Trophoblast cell (in vitro differentiated cells and primary cell): ENCODE results near the gene WDR48.

ENCODE experiments used
- DNase-seq, 2 donors: peaks; one replicate each; pipeline ENCODE4 v3.0.0-alpha.2; 2016
- H2AFZ ChIP-seq: 2 replicates; pipeline ENCODE4 v1.6.1; 2013; ENCODE audit warnings: low read length, moderate library complexity, mild to moderate bottlenecking; ENCODE audit not compliant: insufficient read depth, poor library complexity
- H2AK5ac ChIP-seq: 2 replicates; pipeline ENCODE4 v1.6.1; 2013; ENCODE audit warnings: mild to moderate bottlenecking, low read length
- H2BK120ac ChIP-seq: 2 replicates; pipeline ENCODE4 v1.6.1; 2013; ENCODE audit warnings: low read length, mild to moderate bottlenecking, moderate library complexity; ENCODE audit not compliant: insufficient read depth, poor library complexity
- H2BK12ac ChIP-seq: 2 replicates; pipeline ENCODE4 v1.6.1; 2013; ENCODE audit warnings: mild to moderate bottlenecking, low read length, moderate library complexity
- H2BK5ac ChIP-seq: 2 replicates; pipeline ENCODE4 v1.6.1; 2013; ENCODE audit warnings: low read length, low read depth, moderate library complexity, mild to moderate bottlenecking; ENCODE audit not compliant: poor library complexity
- H3K14ac ChIP-seq: 2 replicates; pipeline ENCODE4 v1.6.1; 2013; ENCODE audit warnings: mild to moderate bottlenecking, low read length
- H3K18ac ChIP-seq: 2 replicates; pipeline ENCODE4 v1.6.1; 2013; ENCODE audit warnings: mild to moderate bottlenecking, low read length
- H3K23ac ChIP-seq: 2 replicates; pipeline ENCODE4 v1.6.1; 2013; ENCODE audit warnings: low read length
- H3K27ac ChIP-seq: 2 replicates; pipeline ENCODE4 v1.5.1; 2013; ENCODE audit warnings: low read depth, mild to moderate bottlenecking, inconsistent platforms, low read length, moderate library complexity
- H3K27me3 ChIP-seq: 2 replicates; pipeline ENCODE4 v1.6.1; 2013; ENCODE audit warnings: inconsistent platforms, mild to moderate bottlenecking, low read length, moderate library complexity; ENCODE audit not compliant: insufficient read depth
- H3K36me3 ChIP-seq, 2 experiments: 1 replicate in 1 of 2; 2 replicates in 1 of 2; pipeline ENCODE4 v1.6.1; 2013; ENCODE audit warnings: low read length in 2 of 2, mild to moderate bottlenecking in 2 of 2, moderate library complexity in 1 of 2; ENCODE audit not compliant: insufficient read depth in 2 of 2, control insufficient read depth in 1 of 2
- H3K4ac ChIP-seq: 2 replicates; pipeline ENCODE4 v1.6.1; 2013; ENCODE audit warnings: low read depth, mild to moderate bottlenecking, low read length, moderate library complexity
- H3K4me1 ChIP-seq, 2 experiments: 1 replicate in 1 of 2; 2 replicates in 1 of 2; pipeline ENCODE4 v1.6.1; 2013; ENCODE audit warnings: low read length in 2 of 2, mild to moderate bottlenecking in 2 of 2, moderate library complexity in 1 of 2; ENCODE audit not compliant: insufficient read depth in 2 of 2, control insufficient read depth in 1 of 2
- H3K4me2 ChIP-seq: 2 replicates; pipeline ENCODE4 v1.6.1; 2013; ENCODE audit warnings: inconsistent platforms, mild to moderate bottlenecking, low read length, moderate library complexity
- H3K4me3 ChIP-seq: 2 replicates; pipeline ENCODE4 v1.5.1; 2013; ENCODE audit warnings: mild to moderate bottlenecking, low read depth, low read length, inconsistent platforms
- H3K79me1 ChIP-seq: one replicate; pipeline ENCODE4 v1.6.1; 2013; ENCODE audit warnings: low read length
- H3K79me2 ChIP-seq: 2 replicates; pipeline ENCODE4 v1.6.1; 2013; ENCODE audit warnings: low read length, mild to moderate bottlenecking; ENCODE audit not compliant: control insufficient read depth, insufficient read depth, poor library complexity
- H3K9ac ChIP-seq: 2 replicates; pipeline ENCODE4 v1.6.1; 2013; ENCODE audit warnings: mild to moderate bottlenecking, low read length
- H3K9me3 ChIP-seq: 2 replicates; pipeline ENCODE4 v1.6.1; 2013; ENCODE audit warnings: low read depth, mild to moderate bottlenecking, control low read depth, inconsistent platforms, low read length; ENCODE audit not compliant: insufficient read depth
- H4K12ac ChIP-seq: 2 replicates; pipeline ENCODE4 v1.6.1; 2013; ENCODE audit warnings: low read depth, mild to moderate bottlenecking, low read length, moderate library complexity
- H4K8ac ChIP-seq: 2 replicates; pipeline ENCODE4 v1.6.1; 2013; ENCODE audit warnings: low read depth, mild to moderate bottlenecking, low read length, moderate library complexity
- H4K91ac ChIP-seq: one replicate; pipeline ENCODE4 v1.6.1; 2013; ENCODE audit warnings: low read depth, mild to moderate bottlenecking, low read length, moderate library complexity
- WGBS: extraction: QIAGEN DNeasy Blood & Tissue Kit; methylation state at CpG from one replicate; pipeline ENCODE4 v1.1.7; 2013; ENCODE audit warnings: missing lambda C conversion rate; ENCODE audit not compliant: insufficient read length, insufficient coverage; ENCODE audit errors: extremely low coverage; 5-methylcytosine and 5-hydroxymethylcytosine counted together

Gene WDR48

GRCh38 chr3:39068556-39068955 lies 16.7 kb downstream of the WDR48 start:
- Histone ChIP-seq H3K36me3 (peaks cover 3 to 6% of the 10 kb centered on the region in 2 experiments), H2BK120ac (no peak overlapping the region), H4K8ac (no peak overlapping the region), H3K79me1 (no peaks in the 10 kb centered on the region), H3K4me1 (no peaks in the 10 kb centered on the region), H3K79me2 (no peaks in the 10 kb centered on the region), H3K27me3 (no peaks in the 10 kb centered on the region), H3K18ac (no peak overlapping the region), H2BK5ac (no peak overlapping the region), H3K4me2 (no peak overlapping the region), H3K4me3 (no peak overlapping the region), H4K91ac (no peak overlapping the region), H3K14ac (no peak overlapping the region), H2AFZ (no peak overlapping the region), H3K27ac (no peak overlapping the region), H2AK5ac (no peak overlapping the region), H2BK12ac (no peak overlapping the region), H3K4ac (no peak overlapping the region), H3K23ac (no peak overlapping the region), H3K9ac (no peak overlapping the region), H4K12ac (no peak overlapping the region), H3K9me3 (no peaks in the 10 kb centered on the region)
- WGBS, result no CpG with 5 or more reads among the region's 3 CpGs
- DNase-seq, result no peak

DNA sequence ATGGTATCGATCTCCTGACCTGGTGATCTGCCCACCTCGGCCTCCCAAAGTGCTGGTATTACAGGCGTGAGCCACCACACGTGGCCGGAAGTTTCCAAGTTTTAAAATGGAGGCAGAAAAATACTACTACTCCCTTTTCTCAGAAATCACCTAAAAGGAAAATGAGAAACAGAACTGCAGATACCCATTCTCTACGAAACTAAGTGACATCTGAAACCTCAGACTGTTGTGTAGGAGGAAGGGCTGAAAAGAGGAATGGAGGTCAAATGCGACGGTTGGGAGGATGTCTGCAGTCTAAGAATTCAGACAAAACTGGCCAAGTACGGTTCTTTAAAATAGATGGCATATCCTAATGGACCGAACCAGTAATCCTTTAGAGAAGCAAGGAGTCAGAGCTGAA lies 24.1 kb downstream of the WDR48 start:
- no peak overlapping the region for H2BK5ac ChIP-seq

DNA sequence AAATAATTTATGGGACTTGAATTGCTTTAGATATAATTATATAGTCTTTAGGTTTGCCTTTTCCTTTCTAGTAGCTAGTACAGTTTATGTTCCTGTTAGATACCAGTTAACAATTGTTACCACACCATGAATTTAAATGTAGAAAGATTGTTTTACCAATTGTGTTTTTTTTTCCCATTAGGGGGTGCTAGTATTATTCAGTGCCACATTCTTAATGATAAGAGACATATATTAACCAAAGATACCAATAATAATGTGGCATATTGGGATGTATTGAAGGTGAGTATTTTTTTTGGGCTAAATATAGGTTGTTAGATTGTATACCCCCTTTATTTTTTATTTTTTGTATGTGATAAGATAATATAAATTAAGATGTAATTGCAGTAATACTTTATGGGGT lies 27.7 kb downstream of the WDR48 start:
- Histone ChIP-seq H3K27me3 (no peaks in the 10 kb centered on the region), H4K12ac (no peak overlapping the region), H3K4me1 (no peaks in the 10 kb centered on the region), H3K9ac (no peak overlapping the region), H3K36me3 (peaks cover 7 to 18% of the 10 kb centered on the region in 2 experiments), H3K4me2 (no peak overlapping the region), H2AK5ac (no peak overlapping the region), H3K79me2 (no peaks in the 10 kb centered on the region), H3K18ac (no peak overlapping the region), H3K9me3 (no peaks in the 10 kb centered on the region), H3K79me1 (no peaks in the 10 kb centered on the region), H3K27ac (no peak overlapping the region), H4K91ac (no peak overlapping the region), H3K14ac (no peak overlapping the region), H3K4me3 (no peak overlapping the region), H3K23ac (no peak overlapping the region), H4K8ac (no peak overlapping the region), H2BK12ac (no peak overlapping the region), H2AFZ (no peak overlapping the region), H2BK5ac (no peak overlapping the region), H2BK120ac (no peak overlapping the region), H3K4ac (no peak overlapping the region)
- no peak for DNase-seq

More for the DNA sequence above, 24.1 kb downstream of the WDR48 start:
- no CpG with 5 or more reads among the region's 10 CpGs for WGBS
- Histone ChIP-seq H2AK5ac (no peak overlapping the region), H3K4ac (no peak overlapping the region), H4K91ac (no peak overlapping the region), H3K9ac (no peak overlapping the region), H3K27ac (no peak overlapping the region), H3K4me3 (no peak overlapping the region), H3K4me1 (no peaks in the 10 kb centered on the region), H2AFZ (no peak overlapping the region), H3K4me2 (no peak overlapping the region), H3K27me3 (no peaks in the 10 kb centered on the region), H3K79me1 (no peaks in the 10 kb centered on the region), H3K14ac (no peak overlapping the region), H3K23ac (no peak overlapping the region), H4K12ac (no peak overlapping the region), H3K9me3 (no peaks in the 10 kb centered on the region), H3K18ac (no peak overlapping the region), H2BK120ac (no peak overlapping the region), H2BK12ac (no peak overlapping the region), H3K36me3 (peaks cover 8 to 20% of the 10 kb centered on the region in 2 experiments), H3K79me2 (no peaks in the 10 kb centered on the region), H4K8ac (no peak overlapping the region)
- DNase-seq, result no peak

DNA sequence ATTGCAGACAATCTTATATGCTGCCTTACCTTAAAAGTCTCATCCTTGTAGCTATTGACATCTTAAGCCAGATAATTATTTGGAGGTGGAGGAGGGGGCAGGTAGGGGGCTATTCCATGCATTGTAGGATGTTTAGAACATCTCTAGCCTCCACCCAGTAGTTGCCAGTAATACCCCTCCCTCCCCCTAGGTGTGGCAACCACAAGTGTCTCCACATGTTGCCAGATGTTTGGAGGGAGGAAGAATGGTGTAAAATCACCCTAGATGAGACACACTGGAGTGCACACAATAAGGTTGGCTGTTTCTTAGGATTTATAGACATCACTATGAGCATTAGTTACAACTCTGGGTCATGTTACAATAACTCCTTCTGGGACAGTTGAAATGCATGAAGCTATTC lies 28.2 kb downstream of the WDR48 start:
- H2AK5ac ChIP-seq, result no peak overlapping the region
- no peak overlapping the region for H4K91ac ChIP-seq
- no peak overlapping the region for H3K27ac ChIP-seq
- H3K4me3 ChIP-seq, result no peak overlapping the region
- H3K23ac ChIP-seq, result no peak overlapping the region
- H3K79me1 ChIP-seq, result no peaks in the 10 kb centered on the region
- H3K18ac ChIP-seq, result no peak overlapping the region
- no peak overlapping the region for H3K9ac ChIP-seq
- no peak overlapping the region for H2BK5ac ChIP-seq
- H3K4me1 ChIP-seq, result no peaks in the 10 kb centered on the region
- no peak overlapping the region for H3K4ac ChIP-seq
- no peak overlapping the region for H2BK120ac ChIP-seq
- H3K36me3 ChIP-seq, result peaks cover 6 to 16% of the 10 kb centered on the region in 2 experiments
- H3K4me2 ChIP-seq, result no peak overlapping the region
- no peaks in the 10 kb centered on the region for H3K79me2 ChIP-seq
- no peak for DNase-seq
- H3K14ac ChIP-seq, result no peak overlapping the region
- no peaks in the 10 kb centered on the region for H3K9me3 ChIP-seq
- H3K27me3 ChIP-seq, result no peaks in the 10 kb centered on the region
- no peak overlapping the region for H2AFZ ChIP-seq
- H2BK12ac ChIP-seq, result no peak overlapping the region
- no peak overlapping the region for H4K12ac ChIP-seq
- H4K8ac ChIP-seq, result no peak overlapping the region
